ENCODE results near the gene ITPR2.

Gene ITPR2

DNA sequence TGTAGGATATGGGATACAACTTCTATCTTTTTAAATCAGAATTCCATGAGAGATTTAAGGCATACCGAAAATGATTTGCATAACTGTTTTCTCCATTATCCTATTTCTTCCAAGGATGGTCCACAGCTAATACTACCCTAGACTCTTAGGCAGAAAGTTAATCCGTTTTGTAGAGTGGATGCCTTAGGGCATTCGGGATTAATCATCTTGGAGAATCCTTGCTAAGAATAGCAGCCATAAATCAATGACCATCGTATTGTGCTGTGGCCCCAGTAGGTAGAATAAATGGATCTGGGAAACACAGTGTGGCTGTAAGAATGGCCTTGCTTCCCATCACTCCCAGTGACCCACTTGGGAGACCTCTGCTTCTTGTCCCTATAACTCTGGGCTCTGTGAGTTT lies 538.0 kb downstream of the ITPR2 start:
- H3K36me3 ChIP-seq (ENCODE audit: control insufficient read depth, insufficient read depth, low read length) = no peaks in the 10 kb centered on the region
- no peak for DNase-seq (ENCODE audit: extremely low read depth, insufficient read length)
- TF ChIP-seq, protein P1, sequence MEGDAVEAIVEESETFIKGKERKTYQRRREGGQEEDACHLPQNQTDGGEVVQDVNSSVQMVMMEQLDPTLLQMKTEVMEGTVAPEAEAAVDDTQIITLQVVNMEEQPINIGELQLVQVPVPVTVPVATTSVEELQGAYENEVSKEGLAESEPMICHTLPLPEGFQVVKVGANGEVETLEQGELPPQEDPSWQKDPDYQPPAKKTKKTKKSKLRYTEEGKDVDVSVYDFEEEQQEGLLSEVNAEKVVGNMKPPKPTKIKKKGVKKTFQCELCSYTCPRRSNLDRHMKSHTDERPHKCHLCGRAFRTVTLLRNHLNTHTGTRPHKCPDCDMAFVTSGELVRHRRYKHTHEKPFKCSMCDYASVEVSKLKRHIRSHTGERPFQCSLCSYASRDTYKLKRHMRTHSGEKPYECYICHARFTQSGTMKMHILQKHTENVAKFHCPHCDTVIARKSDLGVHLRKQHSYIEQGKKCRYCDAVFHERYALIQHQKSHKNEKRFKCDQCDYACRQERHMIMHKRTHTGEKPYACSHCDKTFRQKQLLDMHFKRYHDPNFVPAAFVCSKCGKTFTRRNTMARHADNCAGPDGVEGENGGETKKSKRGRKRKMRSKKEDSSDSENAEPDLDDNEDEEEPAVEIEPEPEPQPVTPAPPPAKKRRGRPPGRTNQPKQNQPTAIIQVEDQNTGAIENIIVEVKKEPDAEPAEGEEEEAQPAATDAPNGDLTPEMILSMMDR (IDR thresholded peaks at IDR 0.05; ENCODE audit: insufficient read depth, low read length, poor library complexity, severe bottlenecking) = no peak
- H3K4me3 ChIP-seq (replicated peaks; ENCODE audit: low read depth, low read length) = no peak overlapping the region
- H3K27me3 ChIP-seq (replicated peaks; ENCODE audit: control insufficient read depth, insufficient read depth, low read length) = no peaks in the 10 kb centered on the region

DNA sequence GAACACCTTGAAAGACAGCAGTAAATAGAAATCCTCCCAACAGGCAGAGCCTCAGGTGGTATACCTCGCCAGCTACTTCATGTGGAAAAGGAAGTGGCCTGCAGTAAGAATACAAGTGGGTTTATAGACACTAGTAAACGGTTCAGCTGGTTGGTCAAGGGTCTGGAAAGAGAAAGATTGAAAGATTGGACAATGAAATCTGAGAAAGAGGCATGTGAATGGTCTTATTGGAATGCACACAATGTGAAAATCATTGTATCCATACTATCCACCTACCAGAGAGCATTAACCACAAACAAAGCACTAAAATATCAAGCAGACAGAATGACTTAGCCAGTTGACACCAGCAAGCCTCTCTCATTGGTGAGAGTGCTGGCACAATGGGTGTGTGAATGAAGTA lies 539.4 kb downstream of the ITPR2 start:
- Histone ChIP-seq H3K36me3 (ENCODE audit: control insufficient read depth, insufficient read depth, low read length) (no peaks in the 10 kb centered on the region), H3K4me3 (replicated peaks; ENCODE audit: low read depth, low read length) (no peak overlapping the region), H3K27me3 (replicated peaks; ENCODE audit: control insufficient read depth, insufficient read depth, low read length) (no peaks in the 10 kb centered on the region)
- TF ChIP-seq, protein P1 (IDR thresholded peaks at IDR 0.05; ENCODE audit: insufficient read depth, low read length, poor library complexity, severe bottlenecking) = no peak
- no peak for DNase-seq (ENCODE audit: extremely low read depth, insufficient read length)

DNA sequence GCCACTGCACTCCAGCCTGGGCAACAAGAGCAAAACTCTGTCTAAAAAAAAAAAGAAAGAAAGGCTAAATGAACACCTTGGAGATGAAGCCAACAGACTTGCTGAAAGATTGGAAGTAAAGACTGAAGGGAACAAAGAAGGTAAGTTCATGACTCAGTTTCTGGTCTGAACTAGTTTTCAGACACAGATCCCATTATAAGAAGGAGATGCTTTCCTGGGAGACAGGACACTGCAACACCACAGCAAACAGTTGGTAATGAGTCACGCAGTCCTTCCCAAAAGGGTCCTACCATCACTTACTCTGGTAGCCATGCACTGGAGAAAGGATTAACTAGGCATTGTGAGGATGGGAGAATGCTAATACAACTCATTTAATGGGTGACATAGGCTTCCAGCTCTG lies 540.4 kb downstream of the ITPR2 start:
- Histone ChIP-seq H3K36me3 (ENCODE audit: control insufficient read depth, insufficient read depth, low read length) (no peaks in the 10 kb centered on the region), H3K4me3 (replicated peaks; ENCODE audit: low read depth, low read length) (no peak overlapping the region), H3K27me3 (replicated peaks; ENCODE audit: control insufficient read depth, insufficient read depth, low read length) (no peaks in the 10 kb centered on the region)
- TF ChIP-seq, protein P1 (IDR thresholded peaks at IDR 0.05; ENCODE audit: insufficient read depth, low read length, poor library complexity, severe bottlenecking) = no peak
- DNase-seq (ENCODE audit: extremely low read depth, insufficient read length) = no peak

DNA sequence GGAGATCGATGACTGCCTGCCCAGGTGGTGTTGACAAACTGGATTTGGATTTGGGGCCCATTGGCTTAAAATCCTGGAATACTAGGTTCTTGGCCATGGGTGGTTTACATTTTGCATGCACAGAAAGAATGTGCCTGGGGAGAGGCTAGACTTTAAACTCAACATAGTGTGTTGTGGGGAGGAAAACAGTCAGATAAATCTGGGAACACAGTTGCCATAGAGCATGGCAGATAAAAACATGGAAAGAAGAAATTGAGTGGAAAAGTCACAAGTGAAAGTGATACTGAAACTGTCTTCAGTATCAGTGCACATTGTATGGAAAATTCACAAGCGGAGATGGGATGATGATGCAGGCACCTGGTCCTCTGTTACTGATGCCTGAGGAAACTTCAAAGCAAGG lies 542.4 kb downstream of the ITPR2 start:
- Histone ChIP-seq H3K36me3 (ENCODE audit: control insufficient read depth, insufficient read depth, low read length) (no peaks in the 10 kb centered on the region), H3K27me3 (replicated peaks; ENCODE audit: control insufficient read depth, insufficient read depth, low read length) (no peaks in the 10 kb centered on the region), H3K4me3 (replicated peaks; ENCODE audit: low read depth, low read length) (no peak overlapping the region)
- DNase-seq (ENCODE audit: extremely low read depth, insufficient read length) = no peak
- TF ChIP-seq, protein P1 (IDR thresholded peaks at IDR 0.05; ENCODE audit: insufficient read depth, low read length, poor library complexity, severe bottlenecking) = no peak

DNA sequence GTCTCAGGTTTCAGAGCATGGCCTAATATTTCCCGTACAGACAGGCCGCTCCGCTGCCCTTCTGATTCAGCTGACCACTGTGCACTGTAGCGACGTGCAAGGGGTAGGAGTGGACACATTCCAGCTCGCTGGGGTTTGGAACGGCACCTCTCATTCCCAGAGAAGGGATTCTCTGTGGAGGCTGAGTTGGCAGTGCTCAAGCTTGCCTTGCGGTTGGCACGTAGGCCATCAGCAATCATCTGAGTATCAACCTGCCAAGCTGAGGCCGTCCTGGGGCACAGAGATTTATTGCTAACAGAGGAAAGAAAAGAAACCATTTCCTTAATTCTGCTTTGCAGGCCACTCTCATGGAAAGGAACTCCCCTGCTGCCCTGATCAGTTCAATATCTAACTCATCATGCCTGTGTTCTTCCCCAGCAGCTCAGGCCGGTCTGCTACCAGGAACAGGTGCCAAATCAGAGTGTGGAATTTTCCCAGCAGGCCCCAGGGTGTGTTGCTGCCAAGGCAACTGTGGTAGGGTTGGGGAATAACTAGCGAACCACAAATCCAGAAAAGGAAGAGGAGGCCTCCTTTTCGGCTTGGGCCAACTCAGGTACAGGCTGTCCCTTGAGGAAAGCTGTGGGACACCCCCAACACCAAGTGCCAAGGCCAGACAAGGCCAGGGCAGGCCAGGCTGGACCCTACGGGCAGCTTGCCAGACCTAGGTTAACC lies 545.2 kb downstream of the ITPR2 start:
- no peaks in the 10 kb centered on the region for H3K36me3 ChIP-seq (ENCODE audit: control insufficient read depth, insufficient read depth, low read length)
- no peaks in the 10 kb centered on the region for H3K27me3 ChIP-seq (replicated peaks; ENCODE audit: control insufficient read depth, insufficient read depth, low read length)
- H3K4me3 ChIP-seq (replicated peaks; ENCODE audit: low read depth, low read length) = no peak overlapping the region
- DNase-seq (ENCODE audit: extremely low read depth, insufficient read length) = no peak
- TF ChIP-seq, protein P1 (IDR thresholded peaks at IDR 0.05; ENCODE audit: insufficient read depth, low read length, poor library complexity, severe bottlenecking) = no peak
